Loucy (cell line): ENCODE results near the gene CHI3L2.

ENCODE experiments used
- H2AFZ ChIP-seq: fragments of 200-600 bp; sonication (generic); 2 replicates; pipeline ENCODE4 v1.6.0; 2016; ENCODE audit warnings: antibody characterized with exemption, mild to moderate bottlenecking, low read length, moderate library complexity
- H3F3A ChIP-seq: fragments of 200-600 bp; 2 replicates; pipeline ENCODE4 v1.6.0; 2016; ENCODE audit warnings: antibody characterized with exemption, low read depth, mild to moderate bottlenecking
- H3K27me3 ChIP-seq: fragments of 200-600 bp; sonication (generic); 2 replicates; pipeline ENCODE4 v1.6.1; 2014; ENCODE audit warnings: low read length, mild to moderate bottlenecking; ENCODE audit not compliant: insufficient read depth, poor library complexity, severe bottlenecking
- H3K36me3 ChIP-seq: fragments of 200-600 bp; sonication (generic); 2 replicates; pipeline ENCODE4 v1.6.1; 2016; ENCODE audit warnings: low read length; ENCODE audit not compliant: insufficient read depth
- H3K4me1 ChIP-seq: fragments of 200-600 bp; sonication (generic); 2 replicates; pipeline ENCODE4 v1.5.1; 2014; ENCODE audit warnings: low read length, mild to moderate bottlenecking; ENCODE audit not compliant: insufficient read depth, poor library complexity, severe bottlenecking
- H3K4me2 ChIP-seq: fragments of 200-600 bp; sonication (generic); 2 replicates; pipeline ENCODE4 v1.6.0; 2014; ENCODE audit warnings: antibody characterized with exemption, low read length, low read depth, mild to moderate bottlenecking; ENCODE audit not compliant: poor library complexity, severe bottlenecking
- H3K4me3 ChIP-seq: fragments of 200-600 bp; sonication (generic); 2 replicates; pipeline ENCODE4 v1.5.1; 2014; ENCODE audit warnings: low read length, mild to moderate bottlenecking, mixed read lengths; ENCODE audit not compliant: poor library complexity, severe bottlenecking
- H3K79me2 ChIP-seq: fragments of 200-600 bp; sonication (generic); 2 replicates; pipeline ENCODE4 v1.6.1; 2014; ENCODE audit warnings: low read length; ENCODE audit not compliant: insufficient read depth
- H3K9ac ChIP-seq: fragments of 200-600 bp; sonication (generic); 2 replicates; pipeline ENCODE4 v1.6.0; 2014; ENCODE audit warnings: mild to moderate bottlenecking, low read depth, low read length, moderate library complexity; ENCODE audit not compliant: poor library complexity, severe bottlenecking
- H3K9me2 ChIP-seq: fragments of 200-600 bp; sonication (generic); replicated peaks from 2 replicates; pipeline ENCODE4 v1.6.1; 2016; ENCODE audit warnings: low read depth, low read length, mixed read lengths
- H3K9me3 ChIP-seq: fragments of 200-600 bp; sonication (generic); 2 replicates; pipeline ENCODE4 v1.6.1; 2014; ENCODE audit warnings: mild to moderate bottlenecking, antibody characterized with exemption, low read length, low read depth; ENCODE audit not compliant: insufficient read depth
- H4K20me1 ChIP-seq: fragments of 200-600 bp; sonication (generic); 2 replicates; pipeline ENCODE4 v1.6.0; 2014; ENCODE audit warnings: antibody characterized with exemption, low read length, mild to moderate bottlenecking; ENCODE audit not compliant: insufficient read depth, poor library complexity, severe bottlenecking
- CTCF ChIP-seq: fragments of 200-600 bp; sonication (generic); conservative IDR thresholded peaks from 2 replicates; pipeline ENCODE4 v1.5.1; 2014; ENCODE audit warnings: mild to moderate bottlenecking, antibody characterized with exemption, low read length
- EZH2phosphoT487 ChIP-seq: fragments of 200-600 bp; IDR thresholded peaks from 2 replicates; pipeline ENCODE4 v1.6.1; 2018; ENCODE audit warnings: antibody characterized with exemption, mild to moderate bottlenecking, moderate library complexity, borderline replicate concordance

Gene CHI3L2

GRCh38 chr1:111252786-111253185, 25.3 kb downstream of the CHI3L2 start:
- TF ChIP-seq EZH2phosphoT487: no peak
- TF ChIP-seq CTCF: no peak
- Histone ChIP-seq H3K4me1 (no peaks in the 10 kb centered on the region), H3K4me3 (no peak overlapping the region), H3F3A (no peaks in the 10 kb centered on the region), H3K9me2 (no peaks in the 10 kb centered on the region), H3K27me3 (no peaks in the 10 kb centered on the region), H3K9ac (no peak overlapping the region), H3K36me3 (no peaks in the 10 kb centered on the region), H3K79me2 (no peaks in the 10 kb centered on the region), H2AFZ (no peak overlapping the region), H4K20me1 (no peaks in the 10 kb centered on the region), H3K9me3 (no peaks in the 10 kb centered on the region), H3K4me2 (no peak overlapping the region)

GRCh38 chr1:111253876-111254275, 26.4 kb downstream of the CHI3L2 start:
- no peaks in the 10 kb centered on the region for H3K79me2 ChIP-seq
- no peak overlapping the region for H3K9ac ChIP-seq
- H3K4me1 ChIP-seq: no peaks in the 10 kb centered on the region
- no peaks in the 10 kb centered on the region for H3K27me3 ChIP-seq
- H3K36me3 ChIP-seq: no peaks in the 10 kb centered on the region
- H4K20me1 ChIP-seq: no peaks in the 10 kb centered on the region
- no peaks in the 10 kb centered on the region for H3K9me3 ChIP-seq
- TF ChIP-seq CTCF (no peak), EZH2phosphoT487 (no peak)
- no peak overlapping the region for H3K4me3 ChIP-seq
- no peak overlapping the region for H2AFZ ChIP-seq
- no peaks in the 10 kb centered on the region for H3F3A ChIP-seq
- H3K4me2 ChIP-seq: no peak overlapping the region
- H3K9me2 ChIP-seq: no peaks in the 10 kb centered on the region

- no peaks in the 10 kb centered on the region for H3K27me3 ChIP-seq
- no peaks in the 10 kb centered on the region for H4K20me1 ChIP-seq
- H3K9ac ChIP-seq: no peak overlapping the region
- H3K36me3 ChIP-seq: no peaks in the 10 kb centered on the region
- no peaks in the 10 kb centered on the region for H3K79me2 ChIP-seq
- no peak overlapping the region for H3K4me2 ChIP-seq
- H3K4me3 ChIP-seq: no peak overlapping the region
- H3K4me1 ChIP-seq: no peaks in the 10 kb centered on the region
- no peaks in the 10 kb centered on the region for H3F3A ChIP-seq
- H2AFZ ChIP-seq: no peak overlapping the region
- no peaks in the 10 kb centered on the region for H3K9me2 ChIP-seq
- no peaks in the 10 kb centered on the region for H3K9me3 ChIP-seq
- TF ChIP-seq CTCF (no peak), EZH2phosphoT487 (no peak)
Observed at GRCh38 chr1:111256988-111257658, 29.6 kb downstream of the CHI3L2 start.
